GM19455 (cell line): Measurements from ENCODE around the gene NCOR2.
"Not testable (repeated sequence)": the region's sequence is repeated elsewhere in the genome, so short reads cannot be mapped to it uniquely, and the experiment has no call there.

Experiments
- ATAC-seq: cut with Tn5 transposase; IDR thresholded peaks from one replicate; pipeline ENCODE4 v1.9.1; 2021; ENCODE audit not compliant: unreplicated experiment

Gene NCOR2

DNA sequence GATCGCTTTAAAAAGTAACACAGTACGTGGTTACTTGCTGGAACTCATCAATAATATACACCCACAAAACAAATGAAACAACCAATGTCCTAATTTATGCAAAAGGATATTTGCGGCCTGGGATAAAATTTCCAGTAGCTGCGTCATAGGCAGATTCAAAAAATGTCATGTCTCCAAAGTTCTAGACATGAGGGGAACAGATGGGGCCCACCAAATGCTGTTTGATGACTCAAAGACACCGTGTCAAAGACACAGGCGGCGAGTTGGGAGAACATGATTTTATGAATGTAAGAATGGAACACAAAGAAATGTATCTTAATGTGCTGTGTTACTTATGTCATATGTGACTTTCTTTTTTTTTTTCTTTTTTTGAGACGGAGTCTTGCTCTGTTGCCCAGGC is 34.3 kb upstream of the NCOR2 start:
- ATAC-seq: no peak

DNA sequence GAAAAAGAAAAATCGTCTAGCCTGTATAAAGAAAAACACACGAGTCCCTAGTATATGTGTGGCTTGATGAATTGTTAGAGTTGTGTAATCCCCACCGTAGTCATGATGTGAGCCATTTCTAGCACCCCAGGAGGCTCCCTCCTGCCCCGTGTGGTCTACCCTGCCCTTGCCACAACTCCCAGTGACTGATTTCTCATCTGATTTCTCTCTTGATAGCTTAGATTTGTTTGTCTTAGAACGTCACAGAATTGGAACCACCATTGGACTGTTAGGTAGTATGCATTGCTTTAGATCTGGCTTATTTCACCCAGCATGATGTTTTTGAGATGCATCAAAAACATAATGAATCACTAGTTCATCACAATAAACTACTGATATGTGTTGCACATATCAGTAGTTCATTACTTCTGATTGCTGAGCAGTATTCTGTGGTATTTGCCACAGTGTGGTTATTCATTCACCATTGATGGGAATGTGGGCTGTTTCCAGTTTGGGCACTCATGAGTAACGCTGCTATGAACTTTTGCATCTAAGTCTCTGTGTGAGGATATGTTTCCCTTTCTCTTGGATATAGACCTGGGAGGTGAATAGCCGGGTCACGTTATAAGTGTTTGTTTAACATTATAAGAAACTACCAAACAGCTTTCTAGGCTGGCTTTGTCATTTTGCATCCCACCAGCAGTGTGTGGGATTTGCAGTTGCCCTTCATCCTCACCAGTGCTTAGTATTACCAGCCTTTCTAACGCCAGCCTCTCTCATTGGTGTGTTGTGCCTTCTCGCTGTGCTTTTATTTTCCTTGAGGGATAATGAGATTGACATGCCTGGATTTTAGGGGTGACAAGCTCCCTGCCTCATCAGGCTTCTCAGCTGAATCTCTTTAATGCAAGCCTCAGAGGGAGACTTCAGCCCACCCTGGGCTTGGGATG is 31.9 kb upstream of the NCOR2 start:
- ATAC-seq: no peak

DNA sequence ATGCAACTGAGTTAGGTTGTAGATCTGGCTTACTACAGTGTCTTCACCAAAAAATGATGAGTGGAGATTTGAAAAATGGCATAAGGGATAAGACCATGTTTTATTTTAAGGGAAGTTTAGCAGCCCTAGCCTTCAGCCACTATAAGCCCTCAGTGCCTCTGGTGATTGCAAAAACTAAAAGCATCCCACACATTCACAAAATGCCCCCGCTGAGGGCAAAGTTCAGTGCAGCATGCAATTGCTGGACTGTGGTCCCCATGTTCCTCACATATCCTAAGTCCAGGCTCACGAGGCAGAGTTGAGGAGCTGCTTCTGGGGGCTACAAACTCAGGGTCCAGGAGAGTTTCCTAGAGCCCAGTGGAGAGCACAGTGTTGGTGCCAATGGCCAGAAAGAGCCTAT is 29.6 kb upstream of the NCOR2 start:
- ATAC-seq: no peak

- ATAC-seq: no peak
Observed at GRCh38 chr12:124595444-124595843, 28.0 kb upstream of the NCOR2 start.

DNA sequence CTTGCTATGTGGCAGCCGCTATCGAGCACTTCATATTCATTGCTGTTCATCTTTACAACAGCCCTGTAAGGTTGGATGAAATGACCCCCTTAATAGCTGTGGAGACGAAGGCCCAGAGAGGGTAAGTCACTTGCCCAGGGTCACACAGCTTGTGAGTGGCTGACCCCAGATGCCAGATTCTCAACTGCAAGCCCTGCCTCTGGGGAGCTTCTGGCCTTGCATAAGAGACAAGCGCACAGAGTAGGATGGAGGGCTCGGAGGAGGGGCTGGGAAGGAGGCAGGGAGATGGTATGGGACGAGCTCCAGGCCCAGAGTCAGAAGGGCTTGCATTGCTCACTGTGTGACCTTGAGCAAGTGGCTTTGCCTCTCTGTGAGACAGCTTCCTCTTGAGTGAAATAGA is 27.4 kb upstream of the NCOR2 start:
- ATAC-seq: no peak

DNA sequence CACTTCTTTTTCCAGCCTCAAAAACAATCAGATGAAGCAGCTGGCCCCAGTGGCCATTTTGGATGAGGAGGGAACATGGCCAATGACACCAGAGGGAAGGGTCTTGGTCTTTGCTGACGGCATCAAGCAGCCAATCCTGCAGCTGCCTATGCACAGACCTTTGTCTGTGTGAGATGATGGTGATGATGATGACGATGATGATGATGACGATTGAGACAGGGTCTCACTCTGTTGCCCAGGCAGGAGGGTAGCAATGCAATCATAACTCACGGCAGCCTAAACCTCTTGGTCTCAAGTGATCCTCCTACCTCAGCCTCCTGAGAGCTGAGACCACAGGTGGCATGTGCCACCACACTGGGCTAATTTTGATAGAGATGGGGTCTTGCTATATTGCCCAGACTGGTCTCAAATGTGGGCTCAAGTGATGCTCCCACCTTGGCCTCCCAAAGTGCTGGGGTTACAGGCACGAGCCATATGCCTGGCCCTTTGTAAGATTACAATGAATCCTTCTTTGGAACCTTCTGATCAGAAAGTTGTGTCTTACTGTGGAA is 26.5 kb upstream of the NCOR2 start:
- ATAC-seq: no peak

DNA sequence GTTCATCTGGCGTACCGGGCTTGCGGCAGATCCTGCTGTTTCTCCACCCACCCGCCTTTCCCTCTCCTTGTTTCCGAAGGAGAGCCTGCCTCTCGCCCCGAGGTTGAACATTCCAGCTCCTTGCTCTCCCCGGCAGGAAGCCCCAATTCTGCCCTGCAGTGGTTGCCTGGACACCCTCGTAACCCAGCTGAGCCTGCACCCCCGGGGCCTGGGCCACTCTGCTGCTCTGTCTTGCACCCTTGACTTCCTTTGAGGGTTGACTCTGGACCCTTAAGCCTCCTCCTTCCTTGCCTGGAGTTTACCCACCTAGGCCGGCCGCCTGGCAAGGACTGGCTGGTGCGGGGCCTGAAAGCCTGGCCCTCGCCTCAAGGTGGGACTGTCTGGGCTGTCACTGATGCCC is 25.8 kb upstream of the NCOR2 start:
- ATAC-seq: no peak

DNA sequence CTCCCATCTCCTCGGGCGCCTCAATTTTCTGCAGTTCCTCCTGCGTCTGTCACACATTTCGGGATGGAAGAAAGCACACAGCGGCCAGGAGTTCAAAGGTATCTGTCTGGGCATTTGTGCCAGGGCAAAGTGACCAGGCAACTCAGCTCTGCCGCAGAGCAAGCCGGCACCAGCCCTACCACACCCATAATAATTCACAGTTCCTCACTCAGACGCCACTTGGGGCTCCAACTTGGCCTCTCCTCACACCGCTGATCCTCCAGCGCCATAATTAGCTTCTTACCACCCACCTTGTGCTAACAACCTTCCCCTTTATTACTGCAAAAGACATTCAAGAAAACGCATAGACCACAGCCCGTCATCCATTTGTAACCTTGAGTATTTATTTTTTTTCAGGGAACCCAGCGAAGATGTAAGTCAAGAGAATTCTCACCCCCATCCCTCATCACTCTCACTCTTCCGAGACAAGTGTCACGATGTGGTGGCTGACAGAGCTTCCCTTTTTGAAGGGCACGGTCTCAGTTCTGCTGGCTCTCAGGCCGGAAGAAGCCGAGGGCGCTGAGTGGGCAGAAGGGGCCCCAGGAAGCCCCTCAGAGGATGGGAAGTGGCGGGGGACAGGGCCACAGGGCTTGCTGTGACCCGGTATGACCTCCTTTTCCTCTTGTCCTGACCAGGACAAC is 25.2 kb upstream of the NCOR2 start:
- ATAC-seq: no peak

- no peak for ATAC-seq
Observed at GRCh38 chr12:124592050-124592449, 24.6 kb upstream of the NCOR2 start.

- no peak for ATAC-seq
Observed at GRCh38 chr12:124590447-124590846, 23.0 kb upstream of the NCOR2 start.

- ATAC-seq: no peak
Observed at GRCh38 chr12:124588751-124589267, 21.4 kb upstream of the NCOR2 start.

DNA sequence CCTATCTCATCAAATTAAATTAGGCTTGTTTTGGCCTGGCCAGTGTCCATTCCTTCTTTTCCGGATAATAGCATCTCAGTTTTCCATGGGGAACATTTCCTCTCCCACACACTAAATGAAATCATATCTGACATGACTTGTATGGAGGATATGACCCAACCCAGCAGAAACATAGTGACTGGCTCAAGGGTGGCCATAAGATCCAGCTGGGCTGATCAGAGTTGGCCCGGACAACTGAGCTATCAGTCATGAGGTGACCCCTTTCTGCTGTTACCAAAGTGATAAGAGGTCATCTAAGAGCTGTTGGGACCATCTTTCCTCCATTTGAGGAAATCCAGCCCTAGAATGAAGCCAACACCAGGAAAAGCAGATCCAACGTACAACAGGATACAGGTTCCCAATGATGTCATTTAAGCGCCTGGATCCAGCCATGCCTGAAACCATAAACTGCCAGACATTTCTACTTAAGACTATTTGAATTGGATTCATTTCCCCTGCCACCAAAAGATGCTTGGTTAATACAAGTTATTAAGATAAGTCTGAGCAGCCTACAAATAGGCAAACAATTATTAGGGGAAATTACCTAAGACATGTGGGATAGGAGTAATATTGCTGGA is 20.7 kb upstream of the NCOR2 start:
- no peak for ATAC-seq

DNA sequence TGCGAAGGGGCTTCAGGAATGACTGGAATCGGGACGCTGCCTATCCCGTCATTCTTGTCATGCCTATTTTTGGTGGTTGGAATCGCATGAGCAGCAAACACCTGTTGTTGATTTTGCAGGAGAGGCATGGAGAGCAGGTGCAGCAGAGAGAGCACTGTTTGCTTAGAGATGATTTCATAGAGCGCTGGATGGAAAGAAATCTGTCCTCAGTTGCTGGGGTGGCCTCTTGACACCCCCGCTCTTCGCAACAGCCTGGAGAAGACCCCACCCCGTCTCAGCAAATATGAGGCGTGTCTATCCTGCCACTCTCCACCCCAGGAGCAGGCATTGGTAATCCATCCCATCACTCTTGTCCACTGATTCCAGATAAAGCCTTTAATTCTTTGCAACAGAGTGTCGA is 19.3 kb upstream of the NCOR2 start:
- no peak for ATAC-seq

GRCh38 chr12:124584494-124584893 is 17.1 kb upstream of the NCOR2 start:
- ATAC-seq: not testable (repeated sequence)

GRCh38 chr12:124583854-124584253 is 16.4 kb upstream of the NCOR2 start:
- no peak for ATAC-seq

GRCh38 chr12:124582108-124582424 is 14.7 kb upstream of the NCOR2 start:
- no peak for ATAC-seq

GRCh38 chr12:124581307-124582107 is 14.1 kb upstream of the NCOR2 start:
- no peak for ATAC-seq

DNA sequence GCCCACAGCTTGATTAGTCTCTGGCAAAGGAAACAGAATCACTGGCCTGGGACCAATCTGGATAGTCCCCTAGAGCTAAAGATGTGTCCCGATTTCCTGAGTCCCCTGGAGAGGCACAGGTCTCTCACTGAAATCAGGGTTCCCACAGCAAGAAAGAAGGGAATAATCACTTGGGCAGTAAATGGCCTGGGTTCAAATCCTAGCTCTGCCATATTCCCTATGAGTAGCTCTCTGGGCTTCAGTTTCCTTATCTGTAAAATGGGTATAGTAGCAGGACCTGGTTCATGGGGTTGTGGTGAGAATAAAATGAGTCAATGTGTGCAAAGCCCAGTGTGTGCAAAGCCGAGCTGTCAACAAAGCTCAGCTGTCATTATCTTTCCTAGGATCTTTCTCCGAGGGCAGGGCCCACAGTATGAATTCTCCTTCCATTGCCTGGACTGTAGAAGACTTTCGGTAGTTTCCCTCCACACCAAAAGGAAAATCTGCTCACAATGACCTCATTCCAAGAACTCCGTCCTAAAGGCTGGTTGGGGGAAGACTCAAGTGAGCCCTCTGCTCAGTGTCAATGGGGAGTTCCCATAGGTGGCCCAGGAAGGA is 12.6 kb upstream of the NCOR2 start:
- ATAC-seq: no peak

DNA sequence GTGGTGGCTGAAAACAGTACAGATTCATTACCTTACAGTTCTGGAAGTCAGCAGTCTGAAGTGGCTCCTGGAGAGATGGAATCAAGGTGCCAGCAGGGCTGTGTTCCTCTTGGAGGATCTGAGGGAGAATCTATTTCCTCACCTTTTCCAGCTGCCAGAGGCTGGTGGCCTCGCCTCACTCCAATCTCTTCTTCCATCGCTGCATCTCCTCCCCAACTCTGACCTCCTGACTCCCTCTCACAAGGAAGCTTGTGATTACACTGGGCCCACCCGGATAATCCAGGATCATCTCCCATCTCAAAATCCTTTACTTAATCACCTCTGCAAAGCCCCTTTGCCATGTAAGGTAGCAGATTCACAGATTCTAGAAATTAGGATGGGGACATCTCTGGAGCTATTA is 11.4 kb upstream of the NCOR2 start:
- no peak for ATAC-seq

GRCh38 chr12:124578445-124578844 is 11.0 kb upstream of the NCOR2 start:
- ATAC-seq: no peak
